Measurements from ENCODE around the gene HSD17B7.
"Not testable (repeated sequence)": the region's sequence is repeated elsewhere in the genome, so short reads cannot be mapped to it uniquely, and the experiment has no call there.

DNA sequence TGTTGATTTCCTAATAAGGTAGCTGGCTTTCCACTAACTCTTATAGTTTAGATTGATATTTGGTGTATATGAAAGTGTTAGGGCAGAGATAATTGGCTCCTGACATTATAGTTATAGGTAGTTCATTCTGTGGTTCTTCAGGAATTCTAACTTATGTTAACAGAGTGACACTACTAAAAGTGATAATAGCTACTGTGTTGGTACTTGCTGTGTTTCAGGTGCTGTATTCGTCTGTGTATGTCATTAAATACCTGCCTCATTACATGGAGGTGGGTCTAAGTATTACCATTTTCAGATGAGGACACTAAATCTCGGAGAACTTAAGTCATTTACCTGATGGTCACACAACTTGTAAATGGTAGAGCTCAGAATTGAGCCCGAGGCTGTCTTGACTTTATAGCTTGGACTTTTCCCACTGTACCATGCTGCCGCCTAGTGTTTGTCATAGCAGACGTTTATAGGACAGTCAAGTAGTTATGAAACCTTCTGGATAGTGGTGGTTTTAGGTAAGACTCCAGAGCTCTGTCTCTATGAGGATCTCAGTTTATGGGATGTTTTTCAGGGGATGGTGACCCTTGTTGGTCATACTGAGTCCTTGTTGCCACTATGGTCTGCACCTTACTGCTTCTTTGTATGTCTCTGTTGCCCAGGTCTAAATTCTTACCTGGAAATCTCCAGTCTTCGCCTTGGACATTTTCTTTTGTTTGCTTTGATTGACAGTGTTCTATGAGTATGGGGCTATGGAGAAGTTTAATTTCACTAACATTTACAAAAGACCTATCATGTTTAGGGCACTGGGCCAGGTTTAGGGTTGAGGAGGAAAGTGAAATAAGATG is 9.7 kb downstream of the HSD17B7 start:
- TF ChIP-seq CTCF (optimal IDR thresholded peaks at IDR 0.05 in 1 of 3, IDR thresholded peaks at IDR 0.05 in 1 of 3, conservative IDR thresholded peaks at IDR 0.05 in 1 of 3; ENCODE audit: extremely low read depth in 1 of 3, insufficient read depth in 2 of 3, low read length in 3 of 3), result peak; percentile 45 to 58 (median 57)
- TF ChIP-seq EZH2 (IDR thresholded peaks at IDR 0.05; ENCODE audit: low read length), result not testable (repeated sequence)

All from keratinocyte (primary cell).